Uterus (tissue), 4 donors: ENCODE results near the gene ZNF726. TPM values are rescaled to one million over a fixed set of nuclear protein-coding genes. Genes with fewer than 3 reads are reported as not detected.
"Not testable (repeated sequence)": the region's sequence is repeated elsewhere in the genome, so short reads cannot be mapped to it uniquely, and the experiment has no call there.

Experiments used
- DNase-seq, 2 donors: peaks; one replicate each; pipeline ENCODE4 v3.0.0-alpha.2; 2019 to 2020
- H3K27ac ChIP-seq, 2 donors: fragments of 200-600 bp; sonication (generic); 1 replicate in 1 of 2; 2 replicates in 1 of 2; pipeline ENCODE4 v1.5.1; 2016 to 2018
- H3K27me3 ChIP-seq, 2 donors: fragments of 200-600 bp; sonication (generic); one replicate each; pipeline ENCODE4 v1.5.1; 2018 to 2019; ENCODE audit warnings: control low read depth in 1 of 2
- H3K36me3 ChIP-seq, 2 donors: fragments of 200-600 bp; sonication (generic); one replicate each; pipeline ENCODE4 v1.5.1; 2019; ENCODE audit warnings: control low read depth in 1 of 2
- H3K4me1 ChIP-seq, 2 donors: fragments of 200-600 bp; sonication (generic); one replicate each; pipeline ENCODE4 v1.5.1; 2018 to 2019; ENCODE audit warnings: control low read depth in 1 of 2
- H3K4me3 ChIP-seq, 2 donors: fragments of 200-600 bp; sonication (generic); 1 replicate in 1 of 2; 2 replicates in 1 of 2; pipeline ENCODE4 v1.5.1; 2018 to 2019; ENCODE audit warnings: mild to moderate bottlenecking in 1 of 2
- H3K9me3 ChIP-seq, 2 donors: fragments of 200-600 bp; sonication (generic); one replicate each; pipeline ENCODE4 v1.5.1; 2019; ENCODE audit warnings: control low read depth in 1 of 2
- POLR2A ChIP-seq, 2 donors: fragments of 450-650 bp; IDR thresholded peaks; one replicate each; pipeline ENCODE4 v1.6.1; 2016; ENCODE audit warnings: antibody characterized with exemption in 2 of 2, mild to moderate bottlenecking in 1 of 2, moderate library complexity in 1 of 2
- intact Hi-C: fragments of 100-400 bp; cut with DNase I; formaldehyde crosslinking; loops from one replicate; pipeline ENCODE4 v1.15.1; 2023; ENCODE audit warnings: low total_unique reads
- total RNA-seq, 4 donors: library from RNA; depleted of rRNA in 3 of 4; stranded (reverse); fragments of >200 nt in 3 of 4; gene quantifications; one replicate each; pipeline versions ENCODE4 v1.1.0 to v1.2.4, GENCODE V29; 2014 to 2023
- TF ChIP-seq, protein P1 (sequence below), 4 experiments: fragments of 200-600 bp in 2 of 4; fragments of 450-650 bp in 2 of 4; sonication (generic) in 2 of 4; IDR thresholded peaks; one replicate each; pipeline ENCODE4 v1.5.1; 2016 to 2019; ENCODE audit warnings: antibody characterized with exemption in 4 of 4, mild to moderate bottlenecking in 2 of 4, moderate library complexity in 1 of 4
- donor health status: DM: yes; HTN: yes; CAD: no.

The ZNF726 gene
- total RNA-seq, 4 donors from 2014 or later = 0.70 to 11.3 (median 0.77) TPM; not detected in 1

DNA sequence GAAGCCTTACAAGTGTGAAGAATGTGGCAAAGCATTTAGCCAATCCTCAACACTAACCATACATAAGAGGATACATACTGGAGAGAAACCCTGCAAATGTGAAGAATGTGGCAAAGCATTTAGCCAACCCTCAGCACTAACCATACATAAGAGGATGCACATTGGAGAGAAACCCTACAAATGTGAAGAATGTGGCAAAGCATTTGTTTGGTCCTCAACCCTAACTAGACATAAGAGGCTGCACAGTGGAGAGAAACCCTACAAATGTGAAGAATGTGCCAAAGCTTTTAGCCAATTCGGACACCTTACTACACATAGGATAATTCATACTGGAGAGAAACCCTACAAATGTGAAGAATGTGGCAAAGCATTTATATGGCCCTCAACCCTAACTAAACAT lies 18.2 kb downstream of the ZNF726 start:
- Histone ChIP-seq H3K36me3 (no peaks in the 10 kb centered on the region), H3K9me3 (no peaks in the 10 kb centered on the region), H3K4me3 (no peak overlapping the region), H3K27me3 (no peaks in the 10 kb centered on the region), H3K4me1 (no peaks in the 10 kb centered on the region), H3K27ac (no peak overlapping the region)
- DNase-seq = no peak
- intact Hi-C loops = no loop called here
- TF ChIP-seq, protein P1, sequence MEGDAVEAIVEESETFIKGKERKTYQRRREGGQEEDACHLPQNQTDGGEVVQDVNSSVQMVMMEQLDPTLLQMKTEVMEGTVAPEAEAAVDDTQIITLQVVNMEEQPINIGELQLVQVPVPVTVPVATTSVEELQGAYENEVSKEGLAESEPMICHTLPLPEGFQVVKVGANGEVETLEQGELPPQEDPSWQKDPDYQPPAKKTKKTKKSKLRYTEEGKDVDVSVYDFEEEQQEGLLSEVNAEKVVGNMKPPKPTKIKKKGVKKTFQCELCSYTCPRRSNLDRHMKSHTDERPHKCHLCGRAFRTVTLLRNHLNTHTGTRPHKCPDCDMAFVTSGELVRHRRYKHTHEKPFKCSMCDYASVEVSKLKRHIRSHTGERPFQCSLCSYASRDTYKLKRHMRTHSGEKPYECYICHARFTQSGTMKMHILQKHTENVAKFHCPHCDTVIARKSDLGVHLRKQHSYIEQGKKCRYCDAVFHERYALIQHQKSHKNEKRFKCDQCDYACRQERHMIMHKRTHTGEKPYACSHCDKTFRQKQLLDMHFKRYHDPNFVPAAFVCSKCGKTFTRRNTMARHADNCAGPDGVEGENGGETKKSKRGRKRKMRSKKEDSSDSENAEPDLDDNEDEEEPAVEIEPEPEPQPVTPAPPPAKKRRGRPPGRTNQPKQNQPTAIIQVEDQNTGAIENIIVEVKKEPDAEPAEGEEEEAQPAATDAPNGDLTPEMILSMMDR (IDR thresholded peaks at IDR 0.05) = no peak

DNA sequence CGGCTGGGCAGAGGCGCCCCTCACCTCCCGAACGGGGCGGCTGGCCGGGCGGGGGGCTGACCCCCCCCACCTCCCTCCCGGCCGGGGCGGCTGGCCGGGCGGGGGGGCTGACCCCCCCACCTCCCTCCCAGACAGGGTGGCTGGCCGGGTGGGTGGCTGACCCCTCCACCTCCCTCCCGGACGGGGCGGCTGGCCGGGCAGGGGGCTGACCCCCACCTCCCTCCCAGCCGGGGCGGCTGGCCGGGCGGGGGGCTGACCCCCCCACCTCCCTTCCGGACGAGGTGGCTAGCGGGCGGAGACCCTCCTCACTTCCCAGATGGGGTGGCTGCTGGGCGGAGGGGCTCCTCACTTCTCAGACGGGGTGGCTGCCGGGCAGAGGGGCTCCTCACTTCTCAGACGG lies 22.3 kb downstream of the ZNF726 start:
- intact Hi-C loops, H3K27ac ChIP-seq, H3K27me3 ChIP-seq, H3K4me3 ChIP-seq, DNase-seq, H3K36me3 ChIP-seq, H3K4me1 ChIP-seq, H3K9me3 ChIP-seq: not testable (repeated sequence)

DNA sequence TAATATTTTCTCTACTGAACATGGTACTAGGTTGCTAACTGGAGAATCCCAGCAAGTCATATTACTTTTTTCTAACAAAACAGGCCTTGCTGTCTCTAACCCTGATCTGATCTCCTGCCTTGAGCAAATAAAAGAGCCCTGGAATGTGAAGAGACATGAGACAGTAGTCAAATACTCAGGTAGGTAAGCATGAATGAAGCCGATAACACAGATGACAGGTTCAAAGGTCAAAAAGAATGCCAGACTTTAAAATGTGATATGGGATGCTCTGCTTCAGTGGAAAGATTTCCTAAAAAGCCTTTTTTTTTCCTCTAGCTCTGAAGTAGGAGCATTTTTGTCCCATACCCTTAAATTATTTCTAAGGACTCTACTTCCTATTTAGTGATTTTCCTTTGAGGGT lies 28.7 kb downstream of the ZNF726 start:
- Histone ChIP-seq H3K27me3 (no peaks in the 10 kb centered on the region), H3K4me1 (no peaks in the 10 kb centered on the region), H3K27ac (no peak overlapping the region), H3K9me3 (no peaks in the 10 kb centered on the region), H3K36me3 (no peaks in the 10 kb centered on the region), H3K4me3 (no peak overlapping the region)
- intact Hi-C loops = no loop called here
- TF ChIP-seq, protein P1 (IDR thresholded peaks at IDR 0.05) = no peak
- no peak for TF ChIP-seq POLR2A (IDR thresholded peaks at IDR 0.05)
- no peak for DNase-seq

DNA sequence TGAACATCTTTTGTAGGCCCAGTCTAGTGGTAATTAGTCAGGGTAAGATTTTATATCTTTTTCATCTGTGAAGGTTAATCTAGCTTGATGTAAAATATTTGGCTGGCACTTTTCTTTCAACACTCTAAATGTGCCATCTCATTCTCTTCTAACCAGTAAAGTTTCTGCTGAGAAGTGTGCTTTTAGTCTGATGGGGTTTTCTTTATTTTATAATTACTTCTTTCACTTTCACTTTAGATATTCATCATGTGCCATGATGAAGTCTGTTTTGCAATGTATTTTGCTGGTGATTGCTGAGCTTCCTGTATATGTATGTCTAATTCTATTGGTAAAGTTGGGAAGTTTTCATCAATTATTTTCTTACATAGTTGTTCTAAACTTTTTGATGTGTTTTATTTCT lies 31.9 kb downstream of the ZNF726 start:
- H3K36me3 ChIP-seq = no peaks in the 10 kb centered on the region
- no peak overlapping the region for H3K4me3 ChIP-seq
- no peaks in the 10 kb centered on the region for H3K27me3 ChIP-seq
- intact Hi-C loops = no loop called here
- H3K9me3 ChIP-seq = no peaks in the 10 kb centered on the region
- no peaks in the 10 kb centered on the region for H3K4me1 ChIP-seq
- no peak overlapping the region for H3K27ac ChIP-seq
- no peak for DNase-seq
- TF ChIP-seq, protein P1 (IDR thresholded peaks at IDR 0.05) = no peak
- TF ChIP-seq POLR2A (IDR thresholded peaks at IDR 0.05) = no peak

DNA sequence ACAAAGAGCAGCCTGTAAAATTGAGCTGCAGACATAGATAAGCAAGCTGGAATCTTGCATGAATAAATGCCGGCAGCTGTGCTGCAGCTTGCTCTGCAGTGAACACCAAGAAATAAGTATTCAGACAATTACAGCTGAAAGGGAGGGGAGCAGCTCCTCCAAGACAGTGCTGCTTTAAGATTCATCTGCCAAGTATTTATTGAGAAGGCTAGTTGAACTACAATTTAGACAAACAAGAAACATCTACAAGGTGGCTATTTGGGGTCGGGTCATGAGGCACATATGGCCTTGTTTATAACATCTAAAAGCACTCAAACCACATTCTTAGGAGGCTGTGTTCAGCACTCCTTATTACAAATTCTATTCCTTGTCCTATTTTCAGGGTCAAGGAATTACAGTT lies 34.9 kb downstream of the ZNF726 start:
- DNase-seq = no peak
- no peak overlapping the region for H3K4me3 ChIP-seq
- H3K36me3 ChIP-seq = no peaks in the 10 kb centered on the region
- TF ChIP-seq, protein P1 (IDR thresholded peaks at IDR 0.05) = no peak
- TF ChIP-seq POLR2A (IDR thresholded peaks at IDR 0.05) = no peak
- intact Hi-C loops = no loop called here
- no peak overlapping the region for H3K27ac ChIP-seq
- no peaks in the 10 kb centered on the region for H3K9me3 ChIP-seq
- no peaks in the 10 kb centered on the region for H3K4me1 ChIP-seq
- no peaks in the 10 kb centered on the region for H3K27me3 ChIP-seq

DNA sequence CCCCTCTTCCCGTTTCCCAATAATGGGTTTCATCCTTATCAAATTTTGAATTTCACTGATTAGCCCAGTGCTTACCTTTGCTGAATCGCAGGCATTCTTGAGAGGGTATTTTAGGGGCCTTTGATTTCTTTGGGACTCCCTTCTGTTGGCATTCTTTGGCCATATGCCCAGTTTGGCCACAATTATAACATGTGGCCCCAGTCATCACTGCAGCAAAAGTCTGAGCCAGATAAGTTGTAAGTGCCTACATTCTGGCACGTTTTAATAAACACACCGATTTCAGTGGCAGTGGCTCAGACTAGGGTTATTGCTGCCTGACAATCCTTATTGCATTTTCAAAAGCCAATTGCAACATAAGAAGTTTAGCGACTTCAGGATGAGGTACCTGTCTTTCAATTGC lies 41.4 kb downstream of the ZNF726 start:
- Histone ChIP-seq H3K27ac (no peak overlapping the region), H3K27me3 (no peaks in the 10 kb centered on the region), H3K4me3 (no peak overlapping the region), H3K36me3 (no peaks in the 10 kb centered on the region), H3K4me1 (no peaks in the 10 kb centered on the region), H3K9me3 (no peaks in the 10 kb centered on the region)
- DNase-seq = no peak
- no peak for TF ChIP-seq POLR2A (IDR thresholded peaks at IDR 0.05)
- TF ChIP-seq, protein P1 (IDR thresholded peaks at IDR 0.05) = no peak
- intact Hi-C loops = no loop called here
